ENCODE results near the gene LGSN.
"Not testable (repeated sequence)": the region's sequence is repeated elsewhere in the genome, so short reads cannot be mapped to it uniquely, and the experiment has no call there.

The LGSN gene

GRCh38 chr6:63274795-63275430 lies 44.9 kb downstream of the LGSN start:
- not testable (repeated sequence) for H3K36me3 Mint-ChIP-seq; DNase-seq (ENCODE audit: low spot score in 2 of 2); H3K27ac Mint-ChIP-seq; H3K4me3 Mint-ChIP-seq; H3K4me1 Mint-ChIP-seq; ATAC-seq; H3K9me3 Mint-ChIP-seq

- H3K9me3 Mint-ChIP-seq, result peaks cover 7% of the 10 kb centered on the region
- no peaks in the 10 kb centered on the region for H3K36me3 Mint-ChIP-seq
- DNase-seq (ENCODE audit: low spot score in 2 of 2) (no peak), ATAC-seq (no peak)
- H3K27ac Mint-ChIP-seq, result no peak overlapping the region
- no peaks in the 10 kb centered on the region for H3K4me1 Mint-ChIP-seq
- H3K4me3 Mint-ChIP-seq, result no peak overlapping the region
Observed at GRCh38 chr6:63272397-63272796, 47.4 kb downstream of the LGSN start.

GRCh38 chr6:63269470-63269869 lies 50.3 kb downstream of the LGSN start:
- Mint-ChIP-seq H3K4me3 (no peak overlapping the region), H3K4me1 (no peaks in the 10 kb centered on the region), H3K9me3 (peaks cover 7% of the 10 kb centered on the region), H3K36me3 (no peaks in the 10 kb centered on the region), H3K27ac (no peak overlapping the region)
- no peak for DNase-seq (ENCODE audit: low spot score in 2 of 2)
- no peak for ATAC-seq

GRCh38 chr6:63268574-63268973 lies 51.2 kb downstream of the LGSN start:
- H3K36me3 Mint-ChIP-seq, result no peaks in the 10 kb centered on the region
- no peak for DNase-seq (ENCODE audit: low spot score in 2 of 2)
- H3K27ac Mint-ChIP-seq, result no peak overlapping the region
- ATAC-seq, result no peak
- no peak overlapping the region for H3K4me3 Mint-ChIP-seq
- no peaks in the 10 kb centered on the region for H3K4me1 Mint-ChIP-seq
- H3K9me3 Mint-ChIP-seq, result peaks cover 7% of the 10 kb centered on the region

GRCh38 chr6:63267828-63268227 lies 52.0 kb downstream of the LGSN start:
- peaks cover 7% of the 10 kb centered on the region for H3K9me3 Mint-ChIP-seq
- H3K4me3 Mint-ChIP-seq, result no peak overlapping the region
- no peaks in the 10 kb centered on the region for H3K4me1 Mint-ChIP-seq
- H3K36me3 Mint-ChIP-seq, result no peaks in the 10 kb centered on the region
- ATAC-seq (no peak), DNase-seq (ENCODE audit: low spot score in 2 of 2) (no peak)
- H3K27ac Mint-ChIP-seq, result no peak overlapping the region

GRCh38 chr6:63267046-63267445 lies 52.7 kb downstream of the LGSN start:
- Mint-ChIP-seq H3K9me3 (peaks cover 7% of the 10 kb centered on the region), H3K4me1 (no peaks in the 10 kb centered on the region), H3K4me3 (no peak overlapping the region), H3K27ac (no peak overlapping the region), H3K36me3 (no peaks in the 10 kb centered on the region)
- ATAC-seq, result no peak
- DNase-seq (ENCODE audit: low spot score in 2 of 2), result no peak

GRCh38 chr6:63263444-63263843 lies 56.3 kb downstream of the LGSN start:
- no peak overlapping the region for H3K4me3 Mint-ChIP-seq
- ATAC-seq (no peak), DNase-seq (ENCODE audit: low spot score in 2 of 2) (no peak)
- no peaks in the 10 kb centered on the region for H3K4me1 Mint-ChIP-seq
- H3K36me3 Mint-ChIP-seq, result no peaks in the 10 kb centered on the region
- no peaks in the 10 kb centered on the region for H3K9me3 Mint-ChIP-seq
- H3K27ac Mint-ChIP-seq, result no peak overlapping the region

- Mint-ChIP-seq H3K36me3 (no peaks in the 10 kb centered on the region), H3K9me3 (no peaks in the 10 kb centered on the region), H3K4me3 (no peak overlapping the region), H3K27ac (no peak overlapping the region), H3K4me1 (no peaks in the 10 kb centered on the region)
- no peak for DNase-seq (ENCODE audit: low spot score in 2 of 2)
- ATAC-seq, result no peak
Observed at GRCh38 chr6:63261820-63262219, 58.0 kb downstream of the LGSN start.

- no peak overlapping the region for H3K27ac Mint-ChIP-seq
- peaks cover 3% of the 10 kb centered on the region for H3K9me3 Mint-ChIP-seq
- ATAC-seq (no peak), DNase-seq (ENCODE audit: low spot score in 2 of 2) (no peak)
- no peak overlapping the region for H3K4me3 Mint-ChIP-seq
- no peaks in the 10 kb centered on the region for H3K36me3 Mint-ChIP-seq
- no peaks in the 10 kb centered on the region for H3K4me1 Mint-ChIP-seq
Observed at GRCh38 chr6:63259153-63259552, 60.6 kb downstream of the LGSN start.

- Mint-ChIP-seq H3K36me3 (no peaks in the 10 kb centered on the region), H3K9me3 (peaks cover 3% of the 10 kb centered on the region), H3K27ac (no peak overlapping the region), H3K4me1 (no peaks in the 10 kb centered on the region), H3K4me3 (no peak overlapping the region)
- ATAC-seq (no peak), DNase-seq (ENCODE audit: low spot score in 2 of 2) (no peak)
Observed at GRCh38 chr6:63249875-63250482, 69.8 kb downstream of the LGSN start.

- no peak overlapping the region for H3K27ac Mint-ChIP-seq
- H3K4me3 Mint-ChIP-seq, result no peak overlapping the region
- H3K9me3 Mint-ChIP-seq, result peaks cover 5% of the 10 kb centered on the region
- no peak for ATAC-seq
- DNase-seq (ENCODE audit: low spot score in 2 of 2), result no peak
- H3K4me1 Mint-ChIP-seq, result no peaks in the 10 kb centered on the region
- no peaks in the 10 kb centered on the region for H3K36me3 Mint-ChIP-seq
Observed at GRCh38 chr6:63246581-63246980, 73.2 kb downstream of the LGSN start.

GRCh38 chr6:63245909-63246308 lies 73.9 kb downstream of the LGSN start:
- H3K4me3 Mint-ChIP-seq, result no peak overlapping the region
- peaks cover 6% of the 10 kb centered on the region for H3K9me3 Mint-ChIP-seq
- ATAC-seq (no peak), DNase-seq (ENCODE audit: low spot score in 2 of 2) (no peak)
- no peak overlapping the region for H3K27ac Mint-ChIP-seq
- H3K36me3 Mint-ChIP-seq, result no peaks in the 10 kb centered on the region
- H3K4me1 Mint-ChIP-seq, result no peaks in the 10 kb centered on the region

GRCh38 chr6:63245420-63245819 lies 74.4 kb downstream of the LGSN start:
- Mint-ChIP-seq H3K4me3 (no peak overlapping the region), H3K27ac (no peak overlapping the region), H3K36me3 (no peaks in the 10 kb centered on the region), H3K9me3 (peaks cover 6% of the 10 kb centered on the region), H3K4me1 (no peaks in the 10 kb centered on the region)
- no peak for ATAC-seq
- no peak for DNase-seq (ENCODE audit: low spot score in 2 of 2)

GRCh38 chr6:63236398-63236817 lies 83.4 kb downstream of the LGSN start:
- no peak for DNase-seq (ENCODE audit: low spot score in 2 of 2)
- no peaks in the 10 kb centered on the region for H3K36me3 Mint-ChIP-seq
- ATAC-seq, result no peak
- no peak overlapping the region for H3K27ac Mint-ChIP-seq
- H3K9me3 Mint-ChIP-seq, result peaks cover 21% of the 10 kb centered on the region
- H3K4me1 Mint-ChIP-seq, result no peaks in the 10 kb centered on the region
- H3K4me3 Mint-ChIP-seq, result no peak overlapping the region

GRCh38 chr6:63230511-63230910 lies 89.3 kb downstream of the LGSN start:
- not testable (repeated sequence) for H3K4me1 Mint-ChIP-seq; H3K36me3 Mint-ChIP-seq; H3K4me3 Mint-ChIP-seq; ATAC-seq; H3K27ac Mint-ChIP-seq; DNase-seq (ENCODE audit: low spot score in 2 of 2)
- peaks cover 10% of the 10 kb centered on the region for H3K9me3 Mint-ChIP-seq

GRCh38 chr6:63230027-63230426 lies 89.8 kb downstream of the LGSN start:
- ATAC-seq; H3K27ac Mint-ChIP-seq; DNase-seq (ENCODE audit: low spot score in 2 of 2); H3K4me3 Mint-ChIP-seq; H3K9me3 Mint-ChIP-seq; H3K36me3 Mint-ChIP-seq; H3K4me1 Mint-ChIP-seq: not testable (repeated sequence)
